ENCODE results near the gene HDAC4. TPM values are rescaled to one million over a fixed set of nuclear protein-coding genes. Genes with fewer than 3 reads are reported as not detected.

HDAC4 gene
- total RNA-seq, 1 experiment from 2014 or later = 44.4 TPM

DNA sequence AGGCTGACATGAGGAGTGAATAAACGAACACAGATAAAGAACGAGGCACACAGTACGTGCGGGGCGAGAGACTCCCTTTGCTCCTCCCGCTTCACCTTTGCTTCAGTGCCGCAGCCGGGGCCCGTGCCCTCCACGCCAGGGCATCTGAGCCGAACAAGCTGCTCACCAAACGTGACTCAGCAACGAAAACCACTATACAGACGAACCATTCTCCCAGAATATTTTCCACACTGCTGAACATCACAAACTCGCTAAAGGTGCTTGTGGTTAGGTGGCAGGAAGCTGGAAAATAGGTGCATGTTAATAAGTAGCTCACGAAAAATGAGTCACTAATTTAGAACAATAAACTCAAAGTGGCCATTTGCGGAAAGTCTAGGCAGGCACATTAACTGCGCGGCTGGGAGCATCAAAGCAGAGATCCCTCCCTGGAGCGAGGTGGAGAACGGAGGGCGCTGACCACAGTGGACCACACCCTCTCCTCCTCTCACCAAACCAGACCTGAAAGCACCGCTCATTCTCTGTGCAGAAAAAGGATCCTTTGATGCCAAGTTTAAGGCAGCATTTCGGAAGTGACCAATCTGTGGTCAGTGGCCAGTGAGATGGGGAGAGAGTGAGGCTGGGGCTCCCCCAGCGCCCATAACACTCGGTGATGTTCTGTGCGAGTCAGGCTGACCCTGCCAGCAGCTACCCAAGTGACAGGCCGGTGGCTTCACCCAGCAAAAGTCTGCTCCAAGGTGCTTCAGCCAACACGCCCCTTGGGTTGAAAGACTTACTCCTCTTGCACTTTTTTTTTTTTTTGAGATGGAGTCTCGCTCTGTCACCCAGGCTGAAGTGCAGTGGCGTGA, 153.2 kb downstream of the HDAC4 start:
- TF ChIP-seq SMAD4 (CRISPR knock-in tag; IDR thresholded peaks at IDR 0.05) = no peak
- no peak for TF ChIP-seq NR2C2 (CRISPR knock-in tag; IDR thresholded peaks at IDR 0.05)
- no peak for TF ChIP-seq CREM (CRISPR knock-in tag; IDR thresholded peaks at IDR 0.05)
- TF ChIP-seq TEAD4 (CRISPR knock-in tag; IDR thresholded peaks at IDR 0.05) = no peak
- no peak for TF ChIP-seq ZNF317 (CRISPR knock-in tag; IDR thresholded peaks at IDR 0.05; ENCODE audit: borderline replicate concordance, low read depth)
- TF ChIP-seq, protein P1, sequence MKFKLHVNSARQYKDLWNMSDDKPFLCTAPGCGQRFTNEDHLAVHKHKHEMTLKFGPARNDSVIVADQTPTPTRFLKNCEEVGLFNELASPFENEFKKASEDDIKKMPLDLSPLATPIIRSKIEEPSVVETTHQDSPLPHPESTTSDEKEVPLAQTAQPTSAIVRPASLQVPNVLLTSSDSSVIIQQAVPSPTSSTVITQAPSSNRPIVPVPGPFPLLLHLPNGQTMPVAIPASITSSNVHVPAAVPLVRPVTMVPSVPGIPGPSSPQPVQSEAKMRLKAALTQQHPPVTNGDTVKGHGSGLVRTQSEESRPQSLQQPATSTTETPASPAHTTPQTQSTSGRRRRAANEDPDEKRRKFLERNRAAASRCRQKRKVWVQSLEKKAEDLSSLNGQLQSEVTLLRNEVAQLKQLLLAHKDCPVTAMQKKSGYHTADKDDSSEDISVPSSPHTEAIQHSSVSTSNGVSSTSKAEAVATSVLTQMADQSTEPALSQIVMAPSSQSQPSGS (CRISPR knock-in tag; IDR thresholded peaks at IDR 0.05; ENCODE audit: borderline replicate concordance, low read depth) = no peak
- TF ChIP-seq, protein P2, sequence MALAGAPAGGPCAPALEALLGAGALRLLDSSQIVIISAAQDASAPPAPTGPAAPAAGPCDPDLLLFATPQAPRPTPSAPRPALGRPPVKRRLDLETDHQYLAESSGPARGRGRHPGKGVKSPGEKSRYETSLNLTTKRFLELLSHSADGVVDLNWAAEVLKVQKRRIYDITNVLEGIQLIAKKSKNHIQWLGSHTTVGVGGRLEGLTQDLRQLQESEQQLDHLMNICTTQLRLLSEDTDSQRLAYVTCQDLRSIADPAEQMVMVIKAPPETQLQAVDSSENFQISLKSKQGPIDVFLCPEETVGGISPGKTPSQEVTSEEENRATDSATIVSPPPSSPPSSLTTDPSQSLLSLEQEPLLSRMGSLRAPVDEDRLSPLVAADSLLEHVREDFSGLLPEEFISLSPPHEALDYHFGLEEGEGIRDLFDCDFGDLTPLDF (CRISPR knock-in tag; IDR thresholded peaks at IDR 0.05) = no peak
- no peak for TF ChIP-seq CREB1 (CRISPR knock-in tag; IDR thresholded peaks at IDR 0.05)
- TF ChIP-seq ZBTB21 (CRISPR knock-in tag; IDR thresholded peaks at IDR 0.05; ENCODE audit: borderline replicate concordance) = no peak
- TF ChIP-seq GTF2I (CRISPR knock-in tag; conservative IDR thresholded peaks at IDR 0.05) = no peak
- TF ChIP-seq ZNF671 (CRISPR knock-in tag; IDR thresholded peaks at IDR 0.05) = no peak
- no peak for TF ChIP-seq CBFB (CRISPR knock-in tag; IDR thresholded peaks at IDR 0.05; ENCODE audit: low read depth)
- no peak for TF ChIP-seq ZNF416 (CRISPR knock-in tag; IDR thresholded peaks at IDR 0.05)
- TF ChIP-seq, protein P3, sequence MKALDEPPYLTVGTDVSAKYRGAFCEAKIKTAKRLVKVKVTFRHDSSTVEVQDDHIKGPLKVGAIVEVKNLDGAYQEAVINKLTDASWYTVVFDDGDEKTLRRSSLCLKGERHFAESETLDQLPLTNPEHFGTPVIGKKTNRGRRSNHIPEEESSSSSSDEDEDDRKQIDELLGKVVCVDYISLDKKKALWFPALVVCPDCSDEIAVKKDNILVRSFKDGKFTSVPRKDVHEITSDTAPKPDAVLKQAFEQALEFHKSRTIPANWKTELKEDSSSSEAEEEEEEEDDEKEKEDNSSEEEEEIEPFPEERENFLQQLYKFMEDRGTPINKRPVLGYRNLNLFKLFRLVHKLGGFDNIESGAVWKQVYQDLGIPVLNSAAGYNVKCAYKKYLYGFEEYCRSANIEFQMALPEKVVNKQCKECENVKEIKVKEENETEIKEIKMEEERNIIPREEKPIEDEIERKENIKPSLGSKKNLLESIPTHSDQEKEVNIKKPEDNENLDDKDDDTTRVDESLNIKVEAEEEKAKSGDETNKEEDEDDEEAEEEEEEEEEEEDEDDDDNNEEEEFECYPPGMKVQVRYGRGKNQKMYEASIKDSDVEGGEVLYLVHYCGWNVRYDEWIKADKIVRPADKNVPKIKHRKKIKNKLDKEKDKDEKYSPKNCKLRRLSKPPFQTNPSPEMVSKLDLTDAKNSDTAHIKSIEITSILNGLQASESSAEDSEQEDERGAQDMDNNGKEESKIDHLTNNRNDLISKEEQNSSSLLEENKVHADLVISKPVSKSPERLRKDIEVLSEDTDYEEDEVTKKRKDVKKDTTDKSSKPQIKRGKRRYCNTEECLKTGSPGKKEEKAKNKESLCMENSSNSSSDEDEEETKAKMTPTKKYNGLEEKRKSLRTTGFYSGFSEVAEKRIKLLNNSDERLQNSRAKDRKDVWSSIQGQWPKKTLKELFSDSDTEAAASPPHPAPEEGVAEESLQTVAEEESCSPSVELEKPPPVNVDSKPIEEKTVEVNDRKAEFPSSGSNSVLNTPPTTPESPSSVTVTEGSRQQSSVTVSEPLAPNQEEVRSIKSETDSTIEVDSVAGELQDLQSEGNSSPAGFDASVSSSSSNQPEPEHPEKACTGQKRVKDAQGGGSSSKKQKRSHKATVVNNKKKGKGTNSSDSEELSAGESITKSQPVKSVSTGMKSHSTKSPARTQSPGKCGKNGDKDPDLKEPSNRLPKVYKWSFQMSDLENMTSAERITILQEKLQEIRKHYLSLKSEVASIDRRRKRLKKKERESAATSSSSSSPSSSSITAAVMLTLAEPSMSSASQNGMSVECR (CRISPR knock-in tag; IDR thresholded peaks at IDR 0.05; ENCODE audit: borderline replicate concordance) = no peak
- H3K27me3 Mint-ChIP-seq (ENCODE audit: low read depth) = no peaks in the 10 kb centered on the region
- H3K36me3 Mint-ChIP-seq = no peaks in the 10 kb centered on the region
- ChIA-PET CTCF (interaction anchor here (1.6 kb wide), 1 partner anchor 39 kb away, joined by 3 read pairs; no protein-coding TSS in a partner anchor), POLR2A (no interaction called here)
- H3K9me3 Mint-ChIP-seq = no peaks in the 10 kb centered on the region
- H3K4me1 Mint-ChIP-seq = peaks cover 47% of the 10 kb centered on the region
- ATAC-seq (no peak), DNase-seq (ENCODE audit: low spot score) (no peak)
- H3K27ac Mint-ChIP-seq = peak overlapping the region; percentile 91
- H3K4me3 Mint-ChIP-seq = no peak overlapping the region

DNA sequence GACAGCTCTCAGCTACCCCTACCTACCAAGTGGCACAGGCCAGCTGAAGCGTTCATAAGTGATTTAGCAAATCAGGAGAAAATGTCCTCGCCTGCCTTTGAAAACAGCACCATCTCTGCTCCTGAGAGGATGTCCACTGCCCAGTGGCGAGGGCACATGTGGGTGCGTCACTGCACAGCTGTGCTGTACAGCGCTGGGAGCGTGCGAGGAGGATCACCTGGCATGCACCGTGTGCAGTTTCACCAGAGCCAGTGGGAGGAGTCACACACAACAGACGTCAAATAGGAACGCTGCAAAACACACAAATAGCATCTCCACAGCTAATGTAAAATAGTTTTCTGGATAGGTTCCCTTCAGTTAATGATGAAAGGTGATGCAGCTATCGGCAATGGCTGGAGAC, 154.1 kb downstream of the HDAC4 start:
- CTCF ChIA-PET = interaction anchor here (1.6 kb wide), 1 partner anchor 40 kb away, joined by 3 read pairs; no protein-coding TSS in a partner anchor
- ATAC-seq = no peak; the same call in 1 of the 2 replicates
- H3K9me3 Mint-ChIP-seq = no peaks in the 10 kb centered on the region
- POLR2A ChIA-PET = no interaction called here
- H3K36me3 Mint-ChIP-seq = no peaks in the 10 kb centered on the region
- no peak for DNase-seq (ENCODE audit: low spot score)
- H3K4me1 Mint-ChIP-seq = peaks cover 47% of the 10 kb centered on the region
- H3K27ac Mint-ChIP-seq = peak overlapping the region; percentile 91
- H3K27me3 Mint-ChIP-seq (ENCODE audit: low read depth) = no peaks in the 10 kb centered on the region
- no peak overlapping the region for H3K4me3 Mint-ChIP-seq
- TF ChIP-seq TEAD1 (CRISPR knock-in tag; IDR thresholded peaks at IDR 0.05) = no peak
- no peak for TF ChIP-seq ZNF138 (CRISPR knock-in tag; conservative IDR thresholded peaks at IDR 0.05)
- TF ChIP-seq, protein P4, sequence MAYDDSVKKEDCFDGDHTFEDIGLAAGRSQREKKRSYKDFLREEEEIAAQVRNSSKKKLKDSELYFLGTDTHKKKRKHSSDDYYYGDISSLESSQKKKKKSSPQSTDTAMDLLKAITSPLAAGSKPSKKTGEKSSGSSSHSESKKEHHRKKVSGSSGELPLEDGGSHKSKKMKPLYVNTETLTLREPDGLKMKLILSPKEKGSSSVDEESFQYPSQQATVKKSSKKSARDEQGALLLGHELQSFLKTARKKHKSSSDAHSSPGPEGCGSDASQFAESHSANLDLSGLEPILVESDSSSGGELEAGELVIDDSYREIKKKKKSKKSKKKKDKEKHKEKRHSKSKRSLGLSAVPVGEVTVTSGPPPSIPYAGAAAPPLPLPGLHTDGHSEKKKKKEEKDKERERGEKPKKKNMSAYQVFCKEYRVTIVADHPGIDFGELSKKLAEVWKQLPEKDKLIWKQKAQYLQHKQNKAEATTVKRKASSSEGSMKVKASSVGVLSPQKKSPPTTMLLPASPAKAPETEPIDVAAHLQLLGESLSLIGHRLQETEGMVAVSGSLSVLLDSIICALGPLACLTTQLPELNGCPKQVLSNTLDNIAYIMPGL (CRISPR knock-in tag; IDR thresholded peaks at IDR 0.05) = no peak
- no peak for TF ChIP-seq JUN (CRISPR knock-in tag; IDR thresholded peaks at IDR 0.05)
- TF ChIP-seq FOXP1 (CRISPR knock-in tag; IDR thresholded peaks at IDR 0.05; ENCODE audit: borderline replicate concordance) = no peak
- TF ChIP-seq ZNF232 (CRISPR knock-in tag; IDR thresholded peaks at IDR 0.05) = no peak
- TF ChIP-seq, protein P5, sequence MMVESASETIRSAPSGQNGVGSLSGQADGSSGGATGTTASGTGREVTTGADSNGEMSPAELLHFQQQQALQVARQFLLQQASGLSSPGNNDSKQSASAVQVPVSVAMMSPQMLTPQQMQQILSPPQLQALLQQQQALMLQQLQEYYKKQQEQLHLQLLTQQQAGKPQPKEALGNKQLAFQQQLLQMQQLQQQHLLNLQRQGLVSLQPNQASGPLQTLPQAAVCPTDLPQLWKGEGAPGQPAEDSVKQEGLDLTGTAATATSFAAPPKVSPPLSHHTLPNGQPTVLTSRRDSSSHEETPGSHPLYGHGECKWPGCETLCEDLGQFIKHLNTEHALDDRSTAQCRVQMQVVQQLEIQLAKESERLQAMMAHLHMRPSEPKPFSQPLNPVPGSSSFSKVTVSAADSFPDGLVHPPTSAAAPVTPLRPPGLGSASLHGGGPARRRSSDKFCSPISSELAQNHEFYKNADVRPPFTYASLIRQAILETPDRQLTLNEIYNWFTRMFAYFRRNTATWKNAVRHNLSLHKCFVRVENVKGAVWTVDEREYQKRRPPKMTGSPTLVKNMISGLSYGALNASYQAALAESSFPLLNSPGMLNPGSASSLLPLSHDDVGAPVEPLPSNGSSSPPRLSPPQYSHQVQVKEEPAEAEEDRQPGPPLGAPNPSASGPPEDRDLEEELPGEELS (CRISPR knock-in tag; IDR thresholded peaks at IDR 0.05) = no peak
- TF ChIP-seq IRF2 (CRISPR knock-in tag; IDR thresholded peaks at IDR 0.05; ENCODE audit: borderline replicate concordance, low read depth) = no peak
- TF ChIP-seq, protein P6, sequence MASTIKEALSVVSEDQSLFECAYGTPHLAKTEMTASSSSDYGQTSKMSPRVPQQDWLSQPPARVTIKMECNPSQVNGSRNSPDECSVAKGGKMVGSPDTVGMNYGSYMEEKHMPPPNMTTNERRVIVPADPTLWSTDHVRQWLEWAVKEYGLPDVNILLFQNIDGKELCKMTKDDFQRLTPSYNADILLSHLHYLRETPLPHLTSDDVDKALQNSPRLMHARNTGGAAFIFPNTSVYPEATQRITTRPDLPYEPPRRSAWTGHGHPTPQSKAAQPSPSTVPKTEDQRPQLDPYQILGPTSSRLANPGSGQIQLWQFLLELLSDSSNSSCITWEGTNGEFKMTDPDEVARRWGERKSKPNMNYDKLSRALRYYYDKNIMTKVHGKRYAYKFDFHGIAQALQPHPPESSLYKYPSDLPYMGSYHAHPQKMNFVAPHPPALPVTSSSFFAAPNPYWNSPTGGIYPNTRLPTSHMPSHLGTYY (CRISPR knock-in tag; IDR thresholded peaks at IDR 0.05) = no peak
- TF ChIP-seq EMX1 (CRISPR knock-in tag; IDR thresholded peaks at IDR 0.05) = no peak

Measured in WTC11 (cell line).